IMR-90 (cell line): ENCODE data around the gene EFS. TPM values are rescaled to one million over a fixed set of nuclear protein-coding genes. Genes with fewer than 3 reads are reported as not detected.

Experiments used
- ATAC-seq: fragments of 200-7000 bp; cut with Tn5 transposase; 2 replicates; pipeline ENCODE4 v1.9.1; 2020; ENCODE audit warnings: low read depth, mild to moderate bottlenecking, moderate library complexity
- BruUV-seq: library from RNA; stranded (reverse); fragments of 400-500 nt; replicated peaks from 2 replicates; lab custom pipeline; 2021; lab: Mats Ljungman, UMichigan
- CTCF ChIA-PET: fragments of 300-600 bp; formaldehyde crosslinking; extraction: SDS; loops from one replicate; lab custom pipeline; 2021; ENCODE audit warnings: antibody characterized with exemption; lab: Yijun Ruan, JAX
- POLR2A ChIA-PET: fragments of 300-600 bp; sonication (Branson Sonifier 250); formaldehyde crosslinking; loops from one replicate; lab custom pipeline; 2022; ENCODE audit warnings: antibody characterized with exemption; ENCODE audit not compliant: unreplicated experiment; lab: Charles Lee
- DNase-seq: peaks from one replicate; pipeline ENCODE4 v3.0.0; 2013
- H2AFZ ChIP-seq: replicated peaks from 2 replicates; pipeline ENCODE3; 2013; ENCODE audit warnings: low read length, mild to moderate bottlenecking; ENCODE audit not compliant: poor library complexity
- H2AK5ac ChIP-seq: 2 replicates; pipeline ENCODE4 v1.6.1; 2013; ENCODE audit warnings: low read depth, low read length, inconsistent platforms
- H2AK9ac ChIP-seq: replicated peaks from 2 replicates; pipeline ENCODE3; 2013; ENCODE audit warnings: mild to moderate bottlenecking, low read depth, low read length, moderate library complexity; ENCODE audit not compliant: poor library complexity
- H2BK120ac ChIP-seq: 2 replicates; pipeline ENCODE4 v1.6.1; 2013; ENCODE audit warnings: low read depth, low read length, inconsistent platforms
- H2BK15ac ChIP-seq: 3 replicates; pipeline ENCODE4 v1.6.1; 2013; ENCODE audit warnings: low read depth, low read length, inconsistent platforms
- H2BK20ac ChIP-seq: 2 replicates; pipeline ENCODE4 v1.6.1; 2013; ENCODE audit warnings: low read depth, mild to moderate bottlenecking, inconsistent platforms, low read length, moderate library complexity
- H2BK5ac ChIP-seq: 2 replicates; pipeline ENCODE4 v1.6.1; 2013; ENCODE audit warnings: mild to moderate bottlenecking, low read depth, low read length, inconsistent platforms; ENCODE audit not compliant: poor library complexity, severe bottlenecking
- H3K14ac ChIP-seq: replicated peaks from 2 replicates; pipeline ENCODE4 v1.6.1; 2013; ENCODE audit warnings: low read depth, low read length, inconsistent platforms
- H3K18ac ChIP-seq: 2 replicates; pipeline ENCODE4 v1.6.1; 2013; ENCODE audit warnings: low read depth, low read length, control low read depth
- H3K23ac ChIP-seq: 2 replicates; pipeline ENCODE4 v1.6.1; 2013; ENCODE audit warnings: low read depth, low read length, inconsistent platforms
- H3K27ac ChIP-seq: 2 replicates; pipeline ENCODE4 v1.5.1; 2013; ENCODE audit warnings: mild to moderate bottlenecking, control low read depth, low read length; ENCODE audit not compliant: insufficient read depth
- H3K27me3 ChIP-seq: 2 replicates; pipeline ENCODE4 v1.6.1; 2013; ENCODE audit warnings: low read length; ENCODE audit not compliant: control insufficient read depth, insufficient read depth
- H3K36me3 ChIP-seq: 2 replicates; pipeline ENCODE4 v1.6.1; 2013; ENCODE audit warnings: low read length, mixed read lengths; ENCODE audit not compliant: control insufficient read depth, insufficient read depth
- H3K4ac ChIP-seq: 2 replicates; pipeline ENCODE4 v1.6.1; 2013; ENCODE audit warnings: low read depth, low read length, inconsistent platforms
- H3K4me1 ChIP-seq: 2 replicates; pipeline ENCODE4 v1.6.1; 2013; ENCODE audit warnings: low read length, mixed read lengths; ENCODE audit not compliant: control insufficient read depth, insufficient read depth
- H3K4me2 ChIP-seq: 2 replicates; pipeline ENCODE4 v1.6.1; 2013; ENCODE audit warnings: low read depth, mild to moderate bottlenecking, control low read depth, low read length, moderate library complexity
- H3K4me3 ChIP-seq: 2 replicates; pipeline ENCODE4 v1.5.1; 2013; ENCODE audit warnings: low read depth, mild to moderate bottlenecking, control low read depth, low read length, moderate library complexity; ENCODE audit not compliant: insufficient read depth
- H3K56ac ChIP-seq: 2 replicates; pipeline ENCODE4 v1.6.1; 2013; ENCODE audit warnings: low read length, inconsistent platforms; ENCODE audit not compliant: insufficient read depth; ENCODE audit errors: extremely low read depth
- H3K79me1 ChIP-seq, 2 experiments: 2 replicates each; pipeline ENCODE4 v1.6.1; 2013; ENCODE audit warnings: low read length in 2 of 2, inconsistent platforms in 1 of 2, low read depth in 1 of 2
- H3K9ac ChIP-seq: 2 replicates; pipeline ENCODE4 v1.6.1; 2013; ENCODE audit warnings: low read depth, low read length, control low read depth
- H3K9me1 ChIP-seq: 2 replicates; pipeline ENCODE4 v1.6.1; 2013; ENCODE audit warnings: low read length, inconsistent platforms; ENCODE audit not compliant: insufficient read depth
- H3K9me3 ChIP-seq: 2 replicates; pipeline ENCODE4 v1.6.1; 2013; ENCODE audit warnings: low read length; ENCODE audit not compliant: control insufficient read depth, insufficient read depth
- H4K20me1 ChIP-seq: 2 replicates; pipeline ENCODE4 v1.6.1; 2013; ENCODE audit warnings: low read length, inconsistent platforms; ENCODE audit not compliant: insufficient read depth
- H4K5ac ChIP-seq: 2 replicates; pipeline ENCODE4 v1.6.1; 2013; ENCODE audit warnings: mild to moderate bottlenecking, low read depth, low read length, control low read depth
- H4K8ac ChIP-seq, 2 experiments: 2 replicates each; pipeline ENCODE4 v1.6.1; 2013; ENCODE audit warnings: low read depth in 2 of 2, low read length in 2 of 2, control low read depth in 1 of 2, inconsistent platforms in 1 of 2
- H4K91ac ChIP-seq: 2 replicates; pipeline ENCODE4 v1.6.1; 2013; ENCODE audit warnings: low read depth, low read length, inconsistent platforms; ENCODE audit not compliant: insufficient read depth
- CHD1 ChIP-seq: IDR thresholded peaks from 2 replicates; pipeline ENCODE4 v1.6.1; 2012; ENCODE audit warnings: low read depth, low read length, improper control_type of control experiment
- CTCF ChIP-seq: conservative IDR thresholded peaks from 2 replicates; pipeline ENCODE4 v1.5.1; 2012; ENCODE audit warnings: mild to moderate bottlenecking, low read depth, low read length, improper control_type of control experiment
- MAZ ChIP-seq: IDR thresholded peaks from 2 replicates; pipeline ENCODE4 v1.6.1; 2012; ENCODE audit warnings: low read depth, mild to moderate bottlenecking, low read length, improper control_type of control experiment, moderate library complexity, borderline replicate concordance
- MXI1 ChIP-seq: IDR thresholded peaks from 2 replicates; pipeline ENCODE4 v1.6.1; 2012; ENCODE audit warnings: low read depth, mild to moderate bottlenecking, low read length, moderate library complexity, borderline replicate concordance
- WGBS, 2 experiments: methylation state at CpG; one replicate each; pipeline versions ENCODE4 v1.1.5 to v1.1.7; 2013; ENCODE audit warnings: missing lambda C conversion rate in 2 of 2; ENCODE audit not compliant: insufficient read length in 1 of 2; ENCODE audit errors: extremely low coverage in 2 of 2; 5-methylcytosine and 5-hydroxymethylcytosine counted together
- dilution Hi-C: fragments of 300-500 bp; cut with HindIII; formaldehyde crosslinking; loops from one replicate; pipeline ENCODE4 v1.14.3; 2018; ENCODE audit warnings: low sequenced_read_pairs; ENCODE audit not compliant: unreplicated experiment
- in situ Hi-C: fragments of 300-500 bp; cut with MboI; formaldehyde crosslinking; loops from 3 replicates; pipeline ENCODE4 v1.14.3; 2019; ENCODE audit warnings: low sequenced_read_pairs, inconsistent platforms, mixed read lengths
- intact Hi-C: fragments of 100-400 bp; cut with micrococcal nuclease; formaldehyde crosslinking; loops from 2 replicates; pipeline ENCODE4 v1.10.0; 2022
- polyA plus RNA-seq, 3 experiments: library from polyadenylated mRNA; depleted of rRNA; stranded (reverse); fragments of >200 nt; gene quantifications; 2 replicates each; pipeline ENCODE4 v1.2.3, GENCODE V29; 2012; ENCODE audit warnings: low replicate concordance in 1 of 3
- total RNA-seq: library from RNA; depleted of rRNA; stranded (reverse); fragments of >200 nt; gene quantifications from 2 replicates; pipeline ENCODE4 v1.2.3, GENCODE V29; 2012

EFS gene
- total and polyA plus RNA-seq, 2 of the 4 experiments (the other 2 are of a cell fraction) = 2.2 to 11.6 TPM

- POLR2A ChIA-PET = no interaction called here
Measured at GRCh38 chr14:23310546-23310945, 54.4 kb downstream of the EFS start.

More at GRCh38 chr14:23310546-23310945, 54.4 kb downstream of the EFS start:
- no peak overlapping the region for H3K9ac ChIP-seq
- TF ChIP-seq MXI1 (no peak), CTCF (no peak), CHD1 (no peak), MAZ (no peak)
- H3K9me3 ChIP-seq = no peaks in the 10 kb centered on the region
- no peak overlapping the region for H3K14ac ChIP-seq
- H3K79me1 ChIP-seq = peaks cover 20 to 53% of the 10 kb centered on the region in 2 experiments
- H3K4ac ChIP-seq = no peak overlapping the region
- dilution Hi-C loops (no loop called here), in situ Hi-C loops (loop anchor here (25.0 kb wide), 3 partner anchors 773 to 1127 kb away; partner anchors contain the start of genes CBLN3, EMC9, FITM1 and KHNYN), intact Hi-C loops (no loop called here)
- H2AK5ac ChIP-seq = no peak overlapping the region
- DNase-seq = no peak
- no peak overlapping the region for H3K18ac ChIP-seq
- BruUV-seq = no TSS peak
- no peak overlapping the region for H3K23ac ChIP-seq
- H3K36me3 ChIP-seq = peaks cover 37% of the 10 kb centered on the region
- no CpG with 5 or more reads among the region's 1 CpG for WGBS, 2 experiments
- no peak overlapping the region for H3K56ac ChIP-seq
- peaks cover 19% of the 10 kb centered on the region for H3K4me1 ChIP-seq
- H2BK20ac ChIP-seq = no peak overlapping the region
- no peak overlapping the region for H2AK9ac ChIP-seq
- H2AFZ ChIP-seq = no peak overlapping the region
- CTCF ChIA-PET = interaction anchor here (0.6 kb wide), 1 partner anchor 164 kb away, joined by 3 read pairs; no protein-coding TSS in a partner anchor
- H2BK15ac ChIP-seq = no peak overlapping the region
- H3K9me1 ChIP-seq = peaks cover 20% of the 10 kb centered on the region; the same call in 1 of the 2 replicates
- H4K20me1 ChIP-seq = peaks cover 35% of the 10 kb centered on the region
- H2BK5ac ChIP-seq = no peak overlapping the region
- no peak overlapping the region for H3K27ac ChIP-seq
- H3K27me3 ChIP-seq = no peaks in the 10 kb centered on the region
- no peak overlapping the region for H4K8ac ChIP-seq
- no peak overlapping the region for H3K4me2 ChIP-seq
- ATAC-seq = no peak
- H2BK120ac ChIP-seq = no peak overlapping the region
- H4K91ac ChIP-seq = no peak overlapping the region
- no peak overlapping the region for H4K5ac ChIP-seq
- H3K4me3 ChIP-seq = no peak overlapping the region
